ENCODE measurements around the gene ADAMTS2. TPM values are rescaled to one million over a fixed set of nuclear protein-coding genes. Genes with fewer than 3 reads are reported as not detected.

Gene ADAMTS2
- polyA plus RNA-seq, 3 donors: 0.74 to 2.3 TPM; not detected in 1

DNA sequence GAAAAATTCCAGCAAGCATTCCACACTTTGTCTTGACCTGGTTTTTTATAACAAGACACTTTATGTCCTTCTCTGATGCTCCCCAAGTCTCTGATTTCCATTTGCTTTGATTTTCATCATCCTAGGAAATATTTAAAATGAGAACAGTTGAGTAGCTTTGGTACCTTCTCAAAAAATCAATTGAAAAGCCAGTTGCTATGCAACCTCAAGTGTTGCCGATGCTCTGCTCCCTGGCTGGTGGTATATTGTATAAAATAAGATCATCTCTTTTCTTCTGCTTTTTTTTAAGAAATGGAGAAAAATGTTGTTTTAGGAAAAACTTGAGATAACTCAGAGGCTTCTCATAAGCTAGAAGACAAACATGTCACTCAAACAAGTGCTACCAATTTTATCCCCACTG, 175.4 kb downstream of the ADAMTS2 start:
- H3K27me3 ChIP-seq (ENCODE audit: control insufficient read depth in 2 of 2, insufficient read depth in 2 of 2, low read length in 2 of 2): no peaks in the 10 kb centered on the region
- Mint-ChIP-seq H3K27ac (no peak overlapping the region), H3K9me3 (peaks cover 0 to 11% (median 2%) of the 10 kb centered on the region in 7 donors), H3K27me3 (ENCODE audit: low read depth in 3 of 3) (peaks cover 8 to 17% (median 8%) of the 10 kb centered on the region in 3 donors), H3K4me1 (peaks cover 7% of the 10 kb centered on the region), H3K4me3 (no peak overlapping the region), H3K36me3 (no peaks in the 10 kb centered on the region)
- H3K9me3 ChIP-seq (replicated peaks in 1 of 2; ENCODE audit: control insufficient read depth in 1 of 2, insufficient read depth in 1 of 2, low read length in 2 of 2): peaks cover 0 to 3% of the 10 kb centered on the region in 2 donors
- no peak overlapping the region for H3K4me3 ChIP-seq (replicated peaks in 1 of 3; ENCODE audit: low read depth in 2 of 3, low read length in 3 of 3)
- H4K20me1 ChIP-seq (ENCODE audit: insufficient read depth, low read length): no peaks in the 10 kb centered on the region
- no peaks in the 10 kb centered on the region for H3K79me2 ChIP-seq (ENCODE audit: insufficient read depth, low read length)
- WGBS (ENCODE audit: insufficient coverage): 100% methylated on average over 1 of the region's 1 CpG
- no peaks in the 10 kb centered on the region for H3K36me3 ChIP-seq (replicated peaks in 1 of 2; ENCODE audit: control insufficient read depth in 1 of 2, insufficient read depth in 2 of 2, low read length in 2 of 2)
- H3K9ac ChIP-seq (ENCODE audit: insufficient read depth, low read length, poor library complexity, severe bottlenecking): no peak overlapping the region
- intact Hi-C loops (cut with micrococcal nuclease): loop anchor here in 1 of 2 donors (5.0 kb wide), 1 partner anchor 322 kb away; no protein-coding TSS in a partner anchor
- H3K4me1 ChIP-seq (ENCODE audit: control insufficient read depth in 1 of 2, insufficient read depth in 2 of 2, low read length in 2 of 2): peaks cover 3 to 8% of the 10 kb centered on the region in 2 donors
- H2AFZ ChIP-seq (ENCODE audit: insufficient read depth, low read depth, low read length, poor library complexity, severe bottlenecking): no peak overlapping the region
- TF ChIP-seq, protein P1, sequence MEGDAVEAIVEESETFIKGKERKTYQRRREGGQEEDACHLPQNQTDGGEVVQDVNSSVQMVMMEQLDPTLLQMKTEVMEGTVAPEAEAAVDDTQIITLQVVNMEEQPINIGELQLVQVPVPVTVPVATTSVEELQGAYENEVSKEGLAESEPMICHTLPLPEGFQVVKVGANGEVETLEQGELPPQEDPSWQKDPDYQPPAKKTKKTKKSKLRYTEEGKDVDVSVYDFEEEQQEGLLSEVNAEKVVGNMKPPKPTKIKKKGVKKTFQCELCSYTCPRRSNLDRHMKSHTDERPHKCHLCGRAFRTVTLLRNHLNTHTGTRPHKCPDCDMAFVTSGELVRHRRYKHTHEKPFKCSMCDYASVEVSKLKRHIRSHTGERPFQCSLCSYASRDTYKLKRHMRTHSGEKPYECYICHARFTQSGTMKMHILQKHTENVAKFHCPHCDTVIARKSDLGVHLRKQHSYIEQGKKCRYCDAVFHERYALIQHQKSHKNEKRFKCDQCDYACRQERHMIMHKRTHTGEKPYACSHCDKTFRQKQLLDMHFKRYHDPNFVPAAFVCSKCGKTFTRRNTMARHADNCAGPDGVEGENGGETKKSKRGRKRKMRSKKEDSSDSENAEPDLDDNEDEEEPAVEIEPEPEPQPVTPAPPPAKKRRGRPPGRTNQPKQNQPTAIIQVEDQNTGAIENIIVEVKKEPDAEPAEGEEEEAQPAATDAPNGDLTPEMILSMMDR (IDR thresholded peaks at IDR 0.05): no peak
- no peak overlapping the region for H3K27ac ChIP-seq (ENCODE audit: low read depth in 1 of 2, low read length in 2 of 2)
- H3K4me2 ChIP-seq (replicated peaks; ENCODE audit: extremely low read depth, low read length, poor library complexity, severe bottlenecking): no peak overlapping the region
- no peak for DNase-seq

DNA sequence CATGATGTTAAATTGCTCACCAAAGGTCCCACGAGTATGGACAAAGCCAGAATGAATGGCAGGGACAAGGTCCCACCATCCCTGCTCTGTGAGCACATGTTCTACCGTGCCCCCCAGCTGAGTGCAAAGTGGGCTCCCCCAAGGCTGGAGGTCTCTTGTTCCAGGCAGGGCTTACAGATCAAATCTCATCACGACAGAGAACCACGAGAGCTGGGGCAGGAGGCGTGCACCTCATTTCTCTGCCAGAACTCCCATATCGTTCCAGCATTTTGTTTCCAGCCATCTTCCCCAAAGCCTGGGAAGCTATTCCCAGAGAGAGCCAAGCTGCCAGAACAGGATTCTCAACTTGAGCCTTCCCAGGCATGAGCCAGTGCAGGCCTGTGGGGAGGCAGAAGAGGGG, 176.6 kb downstream of the ADAMTS2 start:
- Histone ChIP-seq H4K20me1 (ENCODE audit: insufficient read depth, low read length) (no peaks in the 10 kb centered on the region), H3K27ac (ENCODE audit: low read depth in 1 of 2, low read length in 2 of 2) (no peak overlapping the region), H3K9me3 (replicated peaks in 1 of 2; ENCODE audit: control insufficient read depth in 1 of 2, insufficient read depth in 1 of 2, low read length in 2 of 2) (peaks cover 0 to 3% of the 10 kb centered on the region in 2 donors), H2AFZ (ENCODE audit: insufficient read depth, low read depth, low read length, poor library complexity, severe bottlenecking) (no peak overlapping the region), H3K4me2 (replicated peaks; ENCODE audit: extremely low read depth, low read length, poor library complexity, severe bottlenecking) (no peak overlapping the region), H3K79me2 (ENCODE audit: insufficient read depth, low read length) (no peaks in the 10 kb centered on the region), H3K4me3 (replicated peaks in 1 of 3; ENCODE audit: low read depth in 2 of 3, low read length in 3 of 3) (no peak overlapping the region), H3K9ac (ENCODE audit: insufficient read depth, low read length, poor library complexity, severe bottlenecking) (no peak overlapping the region), H3K4me1 (ENCODE audit: control insufficient read depth in 1 of 2, insufficient read depth in 2 of 2, low read length in 2 of 2) (peaks cover 3 to 8% of the 10 kb centered on the region in 2 donors), H3K36me3 (replicated peaks in 1 of 2; ENCODE audit: control insufficient read depth in 1 of 2, insufficient read depth in 2 of 2, low read length in 2 of 2) (no peaks in the 10 kb centered on the region), H3K27me3 (ENCODE audit: control insufficient read depth in 2 of 2, insufficient read depth in 2 of 2, low read length in 2 of 2) (no peaks in the 10 kb centered on the region)
- no peak overlapping the region for H3K4me3 Mint-ChIP-seq
- no peak for DNase-seq
- peaks cover 8 to 17% (median 11%) of the 10 kb centered on the region in 3 donors for H3K27me3 Mint-ChIP-seq (ENCODE audit: low read depth in 3 of 3)
- TF ChIP-seq, protein P1 (IDR thresholded peaks at IDR 0.05): no peak
- intact Hi-C loops (cut with micrococcal nuclease): loop anchor here in 1 of 2 donors (5.0 kb wide), 1 partner anchor 324 kb away; no protein-coding TSS in a partner anchor
- H3K27ac Mint-ChIP-seq: peak overlapping the region in 1 of 7 donors; percentile 63
- whole genome bisulfite sequencing (ENCODE audit: insufficient coverage): 75% methylated on average over 6 of the region's 6 CpGs
- H3K4me1 Mint-ChIP-seq: peaks cover 7% of the 10 kb centered on the region
- H3K36me3 Mint-ChIP-seq: no peaks in the 10 kb centered on the region
- H3K9me3 Mint-ChIP-seq: peaks cover 0 to 11% (median 2%) of the 10 kb centered on the region in 7 donors
